ENCODE measurements around the gene RAPGEF1. TPM values are rescaled to one million over a fixed set of nuclear protein-coding genes. Genes with fewer than 3 reads are reported as not detected.

The RAPGEF1 gene
- polyA plus RNA-seq, 1 donor from 2014 or later, result 23.6 TPM

- Histone ChIP-seq H3K4me3 (ENCODE audit: low read length) (no peak overlapping the region), H3K9me2 (ENCODE audit: insufficient read depth, low read length) (no peaks in the 10 kb centered on the region), H3K27me3 (ENCODE audit: insufficient read depth, low read depth, low read length) (no peaks in the 10 kb centered on the region), H3K9me3 (ENCODE audit: low read length) (no peaks in the 10 kb centered on the region), H3K9ac (ENCODE audit: low read length) (no peak overlapping the region), H3K36me3 (ENCODE audit: insufficient read depth, low read length) (no peaks in the 10 kb centered on the region), H4K20me1 (ENCODE audit: insufficient read depth) (no peaks in the 10 kb centered on the region), H3K4me2 (ENCODE audit: low read length) (no peak overlapping the region), H3K79me2 (replicated peaks; ENCODE audit: insufficient read depth, low read length) (peaks cover 16% of the 10 kb centered on the region), H2AFZ (ENCODE audit: low read depth, low read length) (no peak overlapping the region), H3F3A (ENCODE audit: insufficient read depth, low read length, poor library complexity, severe bottlenecking) (no peaks in the 10 kb centered on the region), H3K27ac (ENCODE audit: low read length) (no peak overlapping the region)
- no peak for TF ChIP-seq CTCF (IDR thresholded peaks at IDR 0.05; ENCODE audit: poor library complexity, severe bottlenecking)
- TF ChIP-seq RAD21 (conservative IDR thresholded peaks at IDR 0.05), result no peak
- no peak for TF ChIP-seq REST (IDR thresholded peaks at IDR 0.05; ENCODE audit: borderline replicate concordance)
- no peak for TF ChIP-seq EZH2 (IDR thresholded peaks at IDR 0.05; ENCODE audit: borderline replicate concordance, insufficient read depth, low read length, poor library complexity, severe bottlenecking)
- TF ChIP-seq TAF1 (IDR thresholded peaks at IDR 0.05; ENCODE audit: low read depth), result no peak
- no peak for TF ChIP-seq SMC3 (conservative IDR thresholded peaks at IDR 0.05; ENCODE audit: poor library complexity)
- TF ChIP-seq MXI1 (conservative IDR thresholded peaks at IDR 0.05; ENCODE audit: poor library complexity, severe bottlenecking), result no peak
Observed at GRCh38 chr9:131701436-131701781, 38.5 kb downstream of the RAPGEF1 start.

GRCh38 chr9:131700765-131701435 lies 39.0 kb downstream of the RAPGEF1 start:
- H3K9me3 ChIP-seq (ENCODE audit: low read length), result no peaks in the 10 kb centered on the region
- H3F3A ChIP-seq (ENCODE audit: insufficient read depth, low read length, poor library complexity, severe bottlenecking), result no peaks in the 10 kb centered on the region
- TF ChIP-seq MXI1 (conservative IDR thresholded peaks at IDR 0.05; ENCODE audit: poor library complexity, severe bottlenecking) (no peak), SMC3 (conservative IDR thresholded peaks at IDR 0.05; ENCODE audit: poor library complexity) (no peak), REST (IDR thresholded peaks at IDR 0.05; ENCODE audit: borderline replicate concordance) (no peak), TAF1 (IDR thresholded peaks at IDR 0.05; ENCODE audit: low read depth) (no peak), CTCF (IDR thresholded peaks at IDR 0.05; ENCODE audit: poor library complexity, severe bottlenecking) (no peak), EZH2 (IDR thresholded peaks at IDR 0.05; ENCODE audit: borderline replicate concordance, insufficient read depth, low read length, poor library complexity, severe bottlenecking) (no peak), RAD21 (conservative IDR thresholded peaks at IDR 0.05) (no peak), POLR2AphosphoS5 (IDR thresholded peaks at IDR 0.05) (no peak), EP300 (conservative IDR thresholded peaks at IDR 0.05; ENCODE audit: poor library complexity, severe bottlenecking) (no peak)
- H3K27me3 ChIP-seq (ENCODE audit: insufficient read depth, low read depth, low read length), result no peaks in the 10 kb centered on the region
- no peak overlapping the region for H3K27ac ChIP-seq (ENCODE audit: low read length)
- no peak overlapping the region for H3K9ac ChIP-seq (ENCODE audit: low read length)
- no peak overlapping the region for H2AFZ ChIP-seq (ENCODE audit: low read depth, low read length)
- H3K36me3 ChIP-seq (ENCODE audit: insufficient read depth, low read length), result no peaks in the 10 kb centered on the region
- H3K9me2 ChIP-seq (ENCODE audit: insufficient read depth, low read length), result no peaks in the 10 kb centered on the region
- no peak overlapping the region for H3K4me2 ChIP-seq (ENCODE audit: low read length)
- H3K4me3 ChIP-seq (ENCODE audit: low read length), result no peak overlapping the region
- no peaks in the 10 kb centered on the region for H4K20me1 ChIP-seq (ENCODE audit: insufficient read depth)
- peaks cover 16% of the 10 kb centered on the region for H3K79me2 ChIP-seq (replicated peaks; ENCODE audit: insufficient read depth, low read length)
